MM.1S (cell line): Measurements from ENCODE around the gene DTL.
A peak's percentile ranks its signal among the peaks of the same experiment; 100 is the strongest.

Experiments used
- DNase-seq: peaks from one replicate; pipeline ENCODE4 v3.0.0-alpha.2; 2015
- H2AFZ ChIP-seq: fragments of 300-600 bp; sonication (generic); 2 replicates; pipeline ENCODE4 v1.6.0; 2016; ENCODE audit warnings: antibody characterized with exemption, low read length
- H3F3A ChIP-seq: fragments of 300-600 bp; sonication (generic); 2 replicates; pipeline ENCODE4 v1.6.1; 2016; ENCODE audit warnings: mild to moderate bottlenecking, antibody characterized with exemption, low read length, moderate library complexity, mixed read lengths; ENCODE audit not compliant: insufficient read depth
- H3K27ac ChIP-seq: fragments of 300-600 bp; sonication (generic); 2 replicates; pipeline ENCODE4 v1.5.1; 2016; ENCODE audit warnings: mild to moderate bottlenecking, low read length
- H3K27me3 ChIP-seq: fragments of 300-600 bp; sonication (generic); replicated peaks from 2 replicates; pipeline ENCODE4 v1.6.0; 2016; ENCODE audit warnings: low read length; ENCODE audit not compliant: insufficient read depth
- H3K36me3 ChIP-seq: fragments of 300-600 bp; sonication (generic); replicated peaks from 2 replicates; pipeline ENCODE4 v1.6.1; 2016; ENCODE audit warnings: mild to moderate bottlenecking, low read length, mixed read lengths; ENCODE audit not compliant: insufficient read depth
- H3K4me1 ChIP-seq: fragments of 300-600 bp; sonication (generic); 2 replicates; pipeline ENCODE4 v1.6.1; 2016; ENCODE audit warnings: low read length, mixed read lengths
- H3K4me2 ChIP-seq: fragments of 300-600 bp; sonication (generic); 2 replicates; pipeline ENCODE4 v1.6.0; 2016; ENCODE audit warnings: low read depth, low read length
- H3K4me3 ChIP-seq: fragments of 300-600 bp; sonication (generic); 2 replicates; pipeline ENCODE4 v1.5.1; 2016; ENCODE audit warnings: low read length, mixed read lengths
- H3K79me2 ChIP-seq: fragments of 300-600 bp; sonication (generic); 2 replicates; pipeline ENCODE4 v1.6.1; 2016; ENCODE audit warnings: mixed run types, low read length, mixed read lengths
- H3K9ac ChIP-seq: fragments of 300-600 bp; sonication (generic); 2 replicates; pipeline ENCODE4 v1.6.1; 2016; ENCODE audit warnings: low read length, mixed read lengths
- H3K9me2 ChIP-seq: fragments of 300-600 bp; sonication (generic); replicated peaks from 2 replicates; pipeline ENCODE4 v1.6.1; 2016; ENCODE audit warnings: mild to moderate bottlenecking, low read length, mixed read lengths; ENCODE audit not compliant: insufficient read depth
- H3K9me3 ChIP-seq: fragments of 300-600 bp; sonication (generic); replicated peaks from 2 replicates; pipeline ENCODE4 v1.6.1; 2016; ENCODE audit warnings: mild to moderate bottlenecking, low read length, mixed read lengths; ENCODE audit not compliant: insufficient read depth
- H4K20me1 ChIP-seq: fragments of 300-600 bp; sonication (generic); 2 replicates; pipeline ENCODE4 v1.6.1; 2016; ENCODE audit warnings: mild to moderate bottlenecking, low read length, moderate library complexity, mixed read lengths; ENCODE audit not compliant: insufficient read depth
- EZH2 ChIP-seq: fragments of 300-600 bp; sonication (generic); optimal IDR thresholded peaks from 2 replicates; pipeline ENCODE3; 2017; ENCODE audit warnings: low read depth, mild to moderate bottlenecking, antibody characterized with exemption, low read length, mixed read lengths
- EZH2phosphoT487 ChIP-seq: fragments of 300-600 bp; sonication (generic); IDR thresholded peaks from 2 replicates; pipeline ENCODE4 v1.6.1; 2018; ENCODE audit warnings: antibody characterized with exemption, low read length
- TF ChIP-seq, protein P1 (sequence below): fragments of 300-600 bp; sonication (generic); IDR thresholded peaks from 2 replicates; pipeline ENCODE4 v1.5.1; 2016; ENCODE audit warnings: antibody characterized with exemption, low read length, mixed read lengths

Gene DTL

DNA sequence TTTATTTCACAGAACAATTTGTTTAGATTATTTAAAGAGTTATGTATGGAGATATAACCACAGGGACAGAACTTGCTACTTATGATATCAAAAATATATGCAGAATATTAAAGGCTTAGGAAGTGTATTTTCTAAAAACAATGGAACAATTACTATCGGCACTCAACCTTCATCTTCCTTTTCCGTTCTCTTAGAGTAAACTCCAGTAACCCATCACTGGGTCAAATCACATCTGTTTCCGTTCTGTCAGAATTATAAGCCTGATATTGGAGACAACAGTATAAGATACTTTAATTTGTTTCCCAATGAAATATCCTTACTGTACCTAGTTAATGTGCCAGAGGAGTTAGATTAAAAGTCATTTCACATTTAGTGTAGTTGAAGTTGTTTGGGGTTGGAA is 32.2 kb downstream of the DTL start:
- peaks cover 24% of the 10 kb centered on the region for H3K36me3 ChIP-seq
- H3K9ac ChIP-seq = no peak overlapping the region
- no peaks in the 10 kb centered on the region for H3K4me1 ChIP-seq
- 0 out of 2 replicates have a peak, but pooled peaks cover 12% of the 10 kb centered on the region for H3K79me2 ChIP-seq
- 0 out of 2 replicates have a peak, but pooled peaks cover 2% of the 10 kb centered on the region for H3F3A ChIP-seq
- H2AFZ ChIP-seq = no peak overlapping the region
- H3K9me2 ChIP-seq = no peaks in the 10 kb centered on the region
- no peak overlapping the region for H3K27ac ChIP-seq
- no peaks in the 10 kb centered on the region for H3K9me3 ChIP-seq
- TF ChIP-seq, protein P1, sequence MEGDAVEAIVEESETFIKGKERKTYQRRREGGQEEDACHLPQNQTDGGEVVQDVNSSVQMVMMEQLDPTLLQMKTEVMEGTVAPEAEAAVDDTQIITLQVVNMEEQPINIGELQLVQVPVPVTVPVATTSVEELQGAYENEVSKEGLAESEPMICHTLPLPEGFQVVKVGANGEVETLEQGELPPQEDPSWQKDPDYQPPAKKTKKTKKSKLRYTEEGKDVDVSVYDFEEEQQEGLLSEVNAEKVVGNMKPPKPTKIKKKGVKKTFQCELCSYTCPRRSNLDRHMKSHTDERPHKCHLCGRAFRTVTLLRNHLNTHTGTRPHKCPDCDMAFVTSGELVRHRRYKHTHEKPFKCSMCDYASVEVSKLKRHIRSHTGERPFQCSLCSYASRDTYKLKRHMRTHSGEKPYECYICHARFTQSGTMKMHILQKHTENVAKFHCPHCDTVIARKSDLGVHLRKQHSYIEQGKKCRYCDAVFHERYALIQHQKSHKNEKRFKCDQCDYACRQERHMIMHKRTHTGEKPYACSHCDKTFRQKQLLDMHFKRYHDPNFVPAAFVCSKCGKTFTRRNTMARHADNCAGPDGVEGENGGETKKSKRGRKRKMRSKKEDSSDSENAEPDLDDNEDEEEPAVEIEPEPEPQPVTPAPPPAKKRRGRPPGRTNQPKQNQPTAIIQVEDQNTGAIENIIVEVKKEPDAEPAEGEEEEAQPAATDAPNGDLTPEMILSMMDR = no peak
- TF ChIP-seq EZH2 (no peak), EZH2phosphoT487 (no peak)
- H3K4me2 ChIP-seq = no peak overlapping the region
- no peaks in the 10 kb centered on the region for H4K20me1 ChIP-seq
- no peak overlapping the region for H3K4me3 ChIP-seq
- H3K27me3 ChIP-seq = no peaks in the 10 kb centered on the region
- DNase-seq = no peak

DNA sequence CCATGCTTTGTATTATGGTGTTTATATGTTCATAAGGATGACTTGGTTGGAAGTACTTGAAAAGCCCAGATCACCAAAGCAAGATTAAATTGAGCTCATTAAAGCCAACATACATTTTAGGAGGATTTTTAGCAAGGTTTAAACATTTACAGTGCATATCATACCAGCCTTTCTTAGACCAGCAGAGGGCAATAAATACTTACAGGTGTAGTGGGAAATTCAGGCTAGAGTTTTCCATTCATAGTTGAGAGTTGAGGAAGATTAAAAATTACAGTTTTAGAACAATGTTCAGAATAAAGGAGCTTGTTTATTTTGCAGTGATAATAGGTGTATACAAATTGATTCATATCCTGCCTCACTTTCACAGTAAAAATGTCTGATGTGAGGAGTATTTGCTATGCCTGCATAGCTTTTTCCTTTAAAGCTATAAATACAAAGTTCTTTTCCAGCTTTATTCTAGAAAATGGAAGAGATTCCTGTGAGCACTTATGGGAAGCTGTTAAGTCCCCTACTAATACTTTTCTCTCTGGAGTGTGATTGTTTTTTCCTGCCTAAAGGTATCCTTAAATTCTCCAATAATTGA is 35.3 kb downstream of the DTL start:
- DNase-seq = peak; percentile 48
- H3K36me3 ChIP-seq = peaks cover 20% of the 10 kb centered on the region; the same call in 1 of the 2 replicates
- no peaks in the 10 kb centered on the region for H3K27me3 ChIP-seq
- TF ChIP-seq, protein P1 = peak; percentile 75
- TF ChIP-seq EZH2phosphoT487 = no peak
- peaks cover 8% of the 10 kb centered on the region; the same call in 1 of the 2 replicates for H3K79me2 ChIP-seq
- no peak overlapping the region for H3K9ac ChIP-seq
- H3K9me2 ChIP-seq = no peaks in the 10 kb centered on the region
- no peaks in the 10 kb centered on the region for H3K4me1 ChIP-seq
- H3K27ac ChIP-seq = no peak overlapping the region
- no peak overlapping the region for H3K4me3 ChIP-seq
- H4K20me1 ChIP-seq = no peaks in the 10 kb centered on the region
- no peaks in the 10 kb centered on the region for H3K9me3 ChIP-seq
- no peak overlapping the region for H2AFZ ChIP-seq
- H3F3A ChIP-seq = 0 out of 2 replicates have a peak, but pooled peaks cover 2% of the 10 kb centered on the region
- H3K4me2 ChIP-seq = no peak overlapping the region

DNA sequence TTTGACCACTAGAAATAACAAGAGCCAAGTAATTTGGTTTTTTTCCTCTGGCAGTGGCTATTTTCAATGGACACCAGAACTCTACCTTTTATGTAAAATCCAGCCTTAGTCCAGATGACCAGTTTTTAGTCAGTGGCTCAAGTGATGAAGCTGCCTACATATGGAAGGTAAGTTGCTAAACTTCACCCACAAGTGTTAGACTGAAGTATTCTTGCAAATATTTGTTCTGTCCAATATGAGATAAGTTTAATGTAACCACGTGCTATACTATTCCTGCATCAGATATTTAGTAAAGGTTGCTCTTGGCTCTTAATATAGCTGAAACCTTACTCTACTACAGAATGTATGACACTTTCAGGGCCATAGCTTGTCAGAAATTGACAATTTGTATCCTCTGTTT is 36.5 kb downstream of the DTL start:
- H3K27ac ChIP-seq = no peak overlapping the region
- no peak overlapping the region for H3K9ac ChIP-seq
- TF ChIP-seq EZH2phosphoT487 = no peak
- TF ChIP-seq, protein P1 = no peak
- no peak for TF ChIP-seq EZH2
- DNase-seq = no peak
- H3K4me1 ChIP-seq = no peaks in the 10 kb centered on the region
- H3K36me3 ChIP-seq = peaks cover 23% of the 10 kb centered on the region; the same call in 1 of the 2 replicates
- H3K9me3 ChIP-seq = no peaks in the 10 kb centered on the region
- H3K9me2 ChIP-seq = no peaks in the 10 kb centered on the region
- peaks cover 4% of the 10 kb centered on the region; the same call in 1 of the 2 replicates for H3K79me2 ChIP-seq
- H3K4me3 ChIP-seq = no peak overlapping the region
- 0 out of 2 replicates have a peak, but pooled peaks cover 2% of the 10 kb centered on the region for H3F3A ChIP-seq
- no peaks in the 10 kb centered on the region for H3K27me3 ChIP-seq
- no peak overlapping the region for H2AFZ ChIP-seq
- H3K4me2 ChIP-seq = no peak overlapping the region
- no peaks in the 10 kb centered on the region for H4K20me1 ChIP-seq
